ENCODE measurements around the gene PLEKHB1.

DNA sequence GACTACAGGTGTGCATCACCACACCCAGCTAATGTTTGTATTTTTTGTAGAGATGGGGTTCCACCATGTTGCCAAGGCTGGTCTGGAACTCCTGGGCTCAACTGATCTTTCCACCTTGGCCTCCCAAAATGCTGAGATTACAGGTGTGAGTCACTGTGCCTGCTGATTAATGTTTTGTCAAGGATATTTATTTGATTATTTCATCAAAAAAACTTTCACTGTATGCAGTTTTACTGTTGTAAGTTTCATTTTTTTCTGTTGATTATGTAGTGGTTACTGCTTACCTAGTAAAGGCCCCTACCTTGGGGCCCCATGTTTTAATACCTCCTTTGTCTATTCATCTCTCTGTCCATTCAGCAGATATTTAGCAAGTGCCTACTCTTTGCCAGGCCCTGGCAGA is 31.8 kb upstream of the PLEKHB1 start:
- no peak for TF ChIP-seq POLR2A (IDR thresholded peaks at IDR 0.05)
- no peak for TF ChIP-seq CTCF (IDR thresholded peaks at IDR 0.05)
